ENCODE results near the gene HEYL. TPM values are rescaled to one million over a fixed set of nuclear protein-coding genes. Genes with fewer than 3 reads are reported as not detected.

The HEYL gene
- total and polyA plus RNA-seq, 2 of the 8 experiments (the other 6 are each of a cell fraction or from before 2014, with no cell fraction given): 1.8 to 3.1 TPM

DNA sequence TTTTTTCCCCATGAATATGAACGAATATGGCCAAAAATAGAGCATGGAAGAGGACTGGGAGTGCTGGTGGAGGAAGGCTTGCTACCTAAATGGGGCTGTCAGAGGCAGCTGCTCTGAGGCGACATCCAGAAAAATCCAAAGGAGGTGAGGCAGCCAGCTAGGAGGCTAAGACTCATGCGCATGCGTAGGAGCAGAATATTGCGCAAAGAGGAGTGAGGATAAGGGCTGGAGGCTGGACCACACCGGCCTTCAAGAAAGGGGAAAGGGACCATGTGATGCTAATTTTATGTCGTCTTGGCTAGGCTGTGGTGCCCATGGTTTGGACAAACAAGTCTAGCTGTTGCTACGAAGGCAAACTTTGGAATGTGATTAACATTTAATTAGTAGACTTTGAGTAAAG is 30.5 kb downstream of the HEYL start:
- no peak overlapping the region for H4K8ac ChIP-seq (ENCODE audit: extremely low read depth, insufficient read depth, low read length)
- no peaks in the 10 kb centered on the region for H3K79me1 ChIP-seq (ENCODE audit: low read depth, low read length)
- no peak overlapping the region for H3K27ac ChIP-seq (ENCODE audit: low read depth, low read length)
- H3K14ac ChIP-seq (ENCODE audit: insufficient read length): no peak overlapping the region
- H2BK120ac ChIP-seq (replicated peaks; ENCODE audit: low read depth, low read length): no peak overlapping the region
- H2BK5ac ChIP-seq (ENCODE audit: low read depth, low read length): no peak overlapping the region
- TF ChIP-seq CEBPB (IDR thresholded peaks at IDR 0.05; ENCODE audit: low read depth, low read length): 0 out of 2 replicates have a peak, but pooled peaks have one; percentile 13
- TF ChIP-seq HDAC2 (IDR thresholded peaks at IDR 0.05; ENCODE audit: borderline replicate concordance in 1 of 2, low read depth in 2 of 2, low read length in 2 of 2): no peak
- TF ChIP-seq NRF1 (IDR thresholded peaks at IDR 0.05; ENCODE audit: low read depth, low read length): no peak
- no peak for TF ChIP-seq BRCA1 (IDR thresholded peaks at IDR 0.05; ENCODE audit: low read depth, low read length)
- TF ChIP-seq KDM1A (IDR thresholded peaks at IDR 0.05; ENCODE audit: borderline replicate concordance, low read length): no peak
- no peak for TF ChIP-seq SP1 (IDR thresholded peaks at IDR 0.05; ENCODE audit: low read depth, low read length)
- no peak for TF ChIP-seq RAD21 (IDR thresholded peaks at IDR 0.05 in 1 of 2, conservative IDR thresholded peaks at IDR 0.05 in 1 of 2; ENCODE audit: low read depth in 2 of 2, low read length in 2 of 2)
- no peak overlapping the region for H3K23ac ChIP-seq (ENCODE audit: insufficient read length)
- H3K79me2 ChIP-seq (ENCODE audit: control insufficient read depth in 1 of 2, insufficient read depth in 2 of 2, low read length in 2 of 2): no peaks in the 10 kb centered on the region
- H2BK15ac ChIP-seq (ENCODE audit: low read length): no peak overlapping the region
- H3K9ac ChIP-seq (replicated peaks in 1 of 4; ENCODE audit: extremely low read depth in 1 of 4, low read depth in 3 of 4, low read length in 3 of 4): no peak overlapping the region
- H3K4ac ChIP-seq (replicated peaks; ENCODE audit: insufficient read length, low read depth, low read length): no peak overlapping the region
- H3K9me3 ChIP-seq (ENCODE audit: insufficient read depth in 2 of 2, low read depth in 1 of 2, low read length in 1 of 2): no peaks in the 10 kb centered on the region
- peaks cover 0 to 5% (median 0%) of the 10 kb centered on the region in 4 experiments; a peak in 2 of 7 replicates for H3K4me1 ChIP-seq (replicated peaks in 1 of 4; ENCODE audit: control insufficient read depth in 3 of 4, insufficient read depth in 4 of 4, low read length in 3 of 4)
- H2AFZ ChIP-seq (ENCODE audit: low read length): no peak overlapping the region; the same call in 1 of the 2 replicates
- FAIRE-seq: no peak
- no peaks in the 10 kb centered on the region for H3K36me3 ChIP-seq (ENCODE audit: control insufficient read depth in 2 of 4, insufficient read depth in 4 of 4, low read length in 3 of 4)
- no peak overlapping the region for H3K56ac ChIP-seq (replicated peaks; ENCODE audit: insufficient read length, low read depth, low read length)
- peaks cover 4% of the 10 kb centered on the region; the same call in 1 of the 2 replicates for H3K23me2 ChIP-seq (ENCODE audit: low read depth, low read length)
- no peak overlapping the region; a peak in 2 of 8 replicates for H3K4me3 ChIP-seq (ENCODE audit: extremely low read depth in 1 of 4, insufficient read depth in 2 of 4, low read depth in 3 of 4, low read length in 4 of 4)
- DNase-seq (ENCODE audit: low read depth in 1 of 2, low spot score in 2 of 2): no peak
- peaks cover 0 to 13% (median 8%) of the 10 kb centered on the region in 4 experiments; a peak in 6 of 7 replicates for H3K27me3 ChIP-seq (replicated peaks in 1 of 4; ENCODE audit: control insufficient read depth in 3 of 4, extremely low read depth in 1 of 4, insufficient read depth in 3 of 4, low read length in 3 of 4)
- WGBS, 2 experiments (ENCODE audit: extremely low coverage in 1 of 2, insufficient coverage in 1 of 2, insufficient read length in 1 of 2, insufficient replicate concordance in 2 of 2, low coverage in 1 of 2, low lambda C conversion rate in 2 of 2, missing lambda C conversion rate in 1 of 2): 85% methylated on average over 8 of the region's 8 CpGs; no CpG with 5 or more reads in 1 of the 2 experiments
- H3K4me2 ChIP-seq (ENCODE audit: insufficient read depth in 1 of 2, low read depth in 2 of 2, low read length in 2 of 2): peak overlapping the region in 1 of 2 experiments; percentile 73; a peak in 1 of 4 replicates
- H4K91ac ChIP-seq (replicated peaks; ENCODE audit: insufficient read length, low read length): no peak overlapping the region
- H2AK5ac ChIP-seq (ENCODE audit: low read depth, low read length): no peak overlapping the region
- H4K20me1 ChIP-seq (replicated peaks in 1 of 2; ENCODE audit: control insufficient read depth in 1 of 2, insufficient read depth in 2 of 2, low read length in 2 of 2): no peaks in the 10 kb centered on the region
- no peak overlapping the region for H3K18ac ChIP-seq (ENCODE audit: extremely low read depth, low read length)
- no peak overlapping the region for H2BK20ac ChIP-seq (ENCODE audit: low read length)
- CTCF ChIA-PET (ENCODE audit: partially characterized antibody): interaction anchor here (1.0 to 25.8 kb wide), 17 partner anchors 9 to 114 kb away, joined by 3 to 469 read pairs (median 5); partner anchors contain the start of genes HEYL, NT5C1A and PABPC4
- no peak overlapping the region for H4K5ac ChIP-seq (ENCODE audit: insufficient read length, low read depth, low read length)
- H2BK12ac ChIP-seq (ENCODE audit: low read depth, low read length): no peak overlapping the region
- POLR2A ChIA-PET (ENCODE audit: partially characterized antibody): interaction anchor here (0.6 to 1.1 kb wide), 5 partner anchors 9 to 60 kb away, joined by 3 to 4 read pairs (median 3); no protein-coding TSS in a partner anchor
